GM10266 (cell line): Measurements from ENCODE around the gene SCRN2.

Experiments
- DNase-seq: peaks from one replicate; pipeline ENCODE4 v3.0.0; 2012; ENCODE audit errors: extremely low spot score
- CTCF ChIP-seq: IDR thresholded peaks from 2 replicates; pipeline ENCODE4 v1.5.1; 2012; ENCODE audit warnings: mild to moderate bottlenecking, low read depth; ENCODE audit not compliant: control insufficient read depth, insufficient read depth; ENCODE audit errors: missing control alignments

The SCRN2 gene

DNA sequence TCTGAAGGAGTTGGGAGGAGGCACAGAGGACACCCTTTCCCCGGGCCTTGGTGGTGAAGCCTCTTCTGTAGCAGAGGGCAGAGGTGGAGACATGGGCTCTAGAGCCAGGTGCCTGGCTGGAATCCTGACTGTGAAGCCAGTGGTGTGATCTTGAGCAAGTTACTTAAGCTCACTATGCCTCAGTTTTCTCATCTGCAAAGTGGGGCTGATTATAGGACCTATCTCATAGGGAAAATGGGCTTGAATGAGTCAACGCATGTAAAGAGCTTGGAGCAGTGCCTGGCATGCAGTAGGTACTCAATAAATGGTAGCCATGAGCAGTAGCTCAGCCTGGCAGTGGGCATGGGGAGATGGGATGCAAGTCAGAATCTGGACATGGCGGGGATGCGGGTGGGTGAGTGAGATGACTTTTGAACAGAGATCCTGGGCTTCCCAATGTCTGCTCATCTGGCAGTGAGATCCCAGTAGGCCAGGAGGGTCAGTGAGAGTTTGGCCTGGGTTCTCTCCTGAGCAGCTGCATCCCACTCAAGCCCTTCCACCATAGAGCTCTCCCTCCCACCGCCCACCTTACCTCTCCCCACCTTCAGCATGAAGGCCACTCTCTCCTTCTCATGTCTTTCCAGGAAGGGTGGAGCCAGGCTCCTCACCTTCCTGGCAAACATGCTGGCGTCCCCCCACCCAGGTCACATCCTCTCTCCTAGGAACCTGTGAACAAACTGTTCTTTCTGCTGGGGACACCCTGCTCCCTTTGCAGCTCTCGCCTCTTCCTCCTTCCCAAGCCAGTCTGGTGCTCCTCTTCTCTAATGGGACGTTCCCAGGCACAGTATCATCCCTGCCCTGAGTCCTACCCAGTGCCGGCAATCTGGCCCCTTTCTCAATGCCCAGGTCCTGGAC is 41.9 kb upstream of the SCRN2 start:
- no peak for DNase-seq

DNA sequence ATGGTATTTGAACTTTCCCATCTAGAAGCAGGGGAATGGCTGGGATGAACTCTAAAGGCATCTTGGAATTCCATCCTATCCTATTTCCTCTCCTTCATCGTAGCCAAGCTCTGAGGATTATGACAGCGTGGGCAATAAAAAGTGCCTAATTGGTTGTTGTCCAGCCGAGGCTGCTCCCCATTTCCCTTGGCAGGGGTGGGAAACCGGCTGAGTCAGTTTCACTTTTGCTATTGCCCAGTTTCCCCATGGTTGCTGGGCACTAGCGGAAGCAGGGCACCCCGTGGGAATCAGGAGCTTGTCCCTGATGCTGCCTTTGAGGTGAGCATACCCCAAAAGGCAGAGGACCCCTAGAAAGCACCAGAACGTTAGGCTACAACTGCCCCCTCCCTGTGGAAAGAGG is 41.2 kb upstream of the SCRN2 start:
- DNase-seq: no peak
- no peak for TF ChIP-seq CTCF

More for the DNA sequence above, 41.9 kb upstream of the SCRN2 start:
- TF ChIP-seq CTCF: no peak

DNA sequence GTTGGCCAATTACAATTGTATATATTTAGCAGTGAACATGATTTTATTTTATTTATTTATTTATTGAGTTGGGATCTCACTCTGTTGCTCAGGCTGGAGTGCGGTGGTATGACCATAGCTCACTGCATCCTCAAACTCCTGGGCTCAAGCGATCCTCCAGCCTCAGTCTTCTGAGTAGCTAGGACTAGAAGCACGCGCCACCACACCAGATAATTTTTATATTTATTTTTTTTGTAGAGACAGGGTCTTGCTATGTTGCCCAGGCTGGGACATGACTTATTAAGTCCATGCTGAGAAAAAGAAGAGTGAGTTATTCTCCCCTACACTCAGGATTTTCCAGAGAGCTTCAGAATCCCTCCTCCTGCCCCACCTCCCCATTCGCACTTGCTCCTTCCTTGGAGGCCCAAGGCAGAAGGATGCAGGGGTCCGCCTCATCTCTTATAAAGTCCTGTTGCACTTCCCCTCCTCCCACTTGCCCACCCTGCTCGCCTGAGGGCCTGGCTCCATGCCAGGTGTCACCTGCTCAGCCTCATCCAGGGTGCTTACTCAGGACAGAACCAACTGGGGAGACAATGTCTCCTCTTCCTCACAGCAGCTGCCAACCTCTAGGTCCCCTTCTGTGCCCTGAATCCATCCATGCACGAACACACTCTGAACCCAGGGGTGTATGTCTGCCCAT is 38.8 kb upstream of the SCRN2 start:
- TF ChIP-seq CTCF: no peak

DNA sequence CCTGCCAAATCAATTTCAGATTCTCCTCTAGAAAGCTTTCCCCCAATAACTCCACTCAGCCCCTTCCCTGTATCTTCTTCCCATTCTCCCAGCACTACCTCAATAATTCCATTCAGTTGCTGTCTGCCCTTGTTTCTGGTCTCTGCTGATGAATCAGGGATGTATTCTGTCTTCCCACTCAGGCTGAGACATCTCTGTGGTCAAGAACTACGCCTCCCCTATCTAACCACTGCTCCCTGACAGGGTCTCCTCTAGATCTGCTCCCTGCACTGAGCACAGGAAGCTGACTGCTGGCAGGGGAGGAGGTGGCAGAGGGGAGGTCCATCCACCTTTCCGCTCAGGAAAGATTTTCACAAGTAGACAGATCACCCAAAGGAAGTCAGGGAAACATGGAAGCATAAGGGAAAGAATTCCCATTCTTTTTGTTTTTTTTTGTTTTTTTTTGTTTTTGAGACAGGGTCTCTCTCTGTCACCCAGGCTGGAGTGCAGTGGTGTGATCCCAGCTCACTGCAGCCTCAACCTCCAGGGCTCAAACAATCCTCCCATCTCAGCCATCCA is 38.0 kb upstream of the SCRN2 start:
- DNase-seq: no peak
- TF ChIP-seq CTCF: no peak

More for the DNA sequence above, 38.8 kb upstream of the SCRN2 start:
- no peak for DNase-seq

DNA sequence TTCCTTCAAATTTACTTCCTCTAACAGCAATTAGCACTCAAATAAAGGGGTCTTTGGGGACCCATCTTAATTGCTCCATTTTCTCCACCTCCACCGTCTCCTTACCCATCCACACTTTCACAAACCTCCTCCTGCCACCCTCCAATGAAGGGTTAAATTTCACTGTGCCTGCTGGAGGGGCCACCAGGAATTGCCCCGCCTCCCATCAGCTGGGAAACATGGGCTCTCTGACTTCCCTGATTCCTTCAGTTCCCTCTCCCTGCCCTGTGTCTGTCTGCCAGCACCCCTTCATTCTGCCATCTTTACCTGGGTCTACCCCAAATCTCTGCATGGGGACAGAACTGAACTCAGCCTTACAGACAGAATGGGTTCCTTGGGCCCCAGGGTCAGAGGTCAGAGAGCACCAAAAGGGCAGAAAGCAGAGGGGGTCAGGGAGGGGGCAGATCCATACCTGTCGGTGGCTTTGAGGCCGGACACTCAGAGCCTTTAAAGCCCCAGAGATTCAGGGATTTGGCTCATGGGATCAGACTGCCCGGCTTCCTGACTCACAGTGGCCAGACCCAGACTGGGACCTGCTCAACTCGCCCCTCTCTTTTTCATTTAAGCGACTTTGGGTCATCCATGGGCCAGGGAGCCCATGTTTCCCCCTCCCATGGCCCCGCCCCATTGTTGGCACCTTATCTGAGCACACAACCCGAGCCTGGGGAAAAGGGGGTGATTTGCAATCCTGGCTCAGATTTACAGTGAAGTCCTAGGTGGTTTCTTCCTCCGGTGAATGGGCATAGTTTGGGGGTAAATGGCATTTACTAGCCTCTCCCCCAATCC is 37.3 kb upstream of the SCRN2 start:
- DNase-seq: no peak
- TF ChIP-seq CTCF: no peak

DNA sequence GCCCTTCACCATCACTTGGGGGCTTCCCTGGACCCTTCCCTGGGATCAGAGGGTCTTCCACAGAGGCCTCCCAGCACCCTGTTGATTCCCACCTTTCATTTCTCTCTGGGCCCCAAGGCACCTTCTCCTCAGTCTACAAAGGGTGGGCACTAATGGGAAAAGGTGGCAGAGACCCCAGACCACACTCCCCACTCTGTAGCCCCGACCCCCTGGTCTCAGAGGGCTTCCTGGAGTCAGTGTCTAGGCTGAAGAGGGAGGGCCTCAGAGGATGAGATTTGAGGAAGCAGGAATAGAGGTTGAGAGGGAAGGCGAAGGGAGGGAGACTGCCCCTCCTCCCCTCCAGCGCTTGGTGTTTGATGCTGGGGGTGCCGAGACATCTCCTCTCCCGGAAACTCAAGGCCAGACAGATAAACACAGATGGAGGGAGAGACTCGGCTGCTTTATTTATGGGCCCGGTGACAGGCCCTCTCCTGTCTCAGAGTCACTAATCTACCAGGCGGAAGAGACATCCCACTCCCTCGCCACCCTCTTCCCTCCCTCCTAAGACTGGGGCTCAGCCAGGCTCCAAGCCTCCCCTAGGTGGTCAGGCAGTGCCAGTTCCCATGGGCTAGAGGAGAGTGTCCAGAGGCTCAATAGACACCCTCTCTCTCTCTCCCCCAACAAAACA is 36.4 kb upstream of the SCRN2 start:
- no peak for DNase-seq
- no peak for TF ChIP-seq CTCF
